ENCODE data around the gene RFX2. TPM values are rescaled to one million over a fixed set of nuclear protein-coding genes. Genes with fewer than 3 reads are reported as not detected.

The RFX2 gene
- total and polyA plus RNA-seq, 7 donors, result 1.2 to 21.2 (median 14.3) TPM

- no peaks in the 10 kb centered on the region for H3K9me3 ChIP-seq
- DNase-seq, result peak; percentile 85
- peak overlapping the region in 1 of 4 donors; percentile 65 for H3K27ac ChIP-seq
- 56 to 60% methylated on average over 29 of the region's 29 CpGs for WGBS, 2 donors
- H3K4me3 ChIP-seq, result no peak overlapping the region
- no peak for TF ChIP-seq POLR2A (IDR thresholded peaks at IDR 0.05)
- TF ChIP-seq CTCF (IDR thresholded peaks at IDR 0.05), result peak; percentile 58 to 67 (median 64)
- no peak for TF ChIP-seq POLR2AphosphoS5 (IDR thresholded peaks at IDR 0.05)
- no peak for TF ChIP-seq EP300 (IDR thresholded peaks at IDR 0.05)
- intact Hi-C loops (cut with DNase I), result loop anchor here (1.0 to 2.0 kb wide), 2 partner anchors 35 to 217 kb away; partner anchors contain the start of gene NRTN
- H3K36me3 ChIP-seq, result peaks cover 0 to 54% (median 11%) of the 10 kb centered on the region in 4 donors
- no peaks in the 10 kb centered on the region for H3K27me3 ChIP-seq
- peaks cover 0 to 7% (median 2%) of the 10 kb centered on the region in 4 donors for H3K4me1 ChIP-seq
Measured at GRCh38 chr19:6021878-6022569, 88.3 kb downstream of the RFX2 start.

GRCh38 chr19:6020972-6021805 is 89.1 kb downstream of the RFX2 start:
- H3K36me3 ChIP-seq, result peaks cover 0 to 46% (median 9%) of the 10 kb centered on the region in 4 donors
- TF ChIP-seq CTCF (IDR thresholded peaks at IDR 0.05) (no peak), POLR2AphosphoS5 (IDR thresholded peaks at IDR 0.05) (no peak), POLR2A (IDR thresholded peaks at IDR 0.05) (no peak), EP300 (IDR thresholded peaks at IDR 0.05) (no peak)
- peak; percentile 50 for DNase-seq
- 43 to 82% methylated on average over 22 of the region's 22 CpGs for WGBS, 2 donors
- no peak overlapping the region for H3K4me3 ChIP-seq
- peaks cover 0 to 7% (median 2%) of the 10 kb centered on the region in 4 donors for H3K4me1 ChIP-seq
- no peaks in the 10 kb centered on the region for H3K27me3 ChIP-seq
- no peaks in the 10 kb centered on the region for H3K9me3 ChIP-seq
- intact Hi-C loops (cut with DNase I), result no loop called here
- no peak overlapping the region for H3K27ac ChIP-seq

- no peaks in the 10 kb centered on the region for H3K27me3 ChIP-seq
- WGBS, 2 donors, result 73 to 78% methylated on average over 20 of the region's 20 CpGs
- intact Hi-C loops (cut with DNase I), result no loop called here
Measured at GRCh38 chr19:6020166-6020882, 90.0 kb downstream of the RFX2 start.

More at GRCh38 chr19:6020166-6020882, 90.0 kb downstream of the RFX2 start:
- no peaks in the 10 kb centered on the region for H3K9me3 ChIP-seq
- peaks cover 0 to 7% (median 2%) of the 10 kb centered on the region in 4 donors for H3K4me1 ChIP-seq
- H3K4me3 ChIP-seq, result no peak overlapping the region
- peak; percentile 38 for DNase-seq
- TF ChIP-seq EP300 (IDR thresholded peaks at IDR 0.05), result no peak
- TF ChIP-seq CTCF (IDR thresholded peaks at IDR 0.05), result no peak
- no peak for TF ChIP-seq POLR2AphosphoS5 (IDR thresholded peaks at IDR 0.05)
- no peak for TF ChIP-seq POLR2A (IDR thresholded peaks at IDR 0.05)
- no peak overlapping the region for H3K27ac ChIP-seq
- peaks cover 0 to 46% (median 9%) of the 10 kb centered on the region in 4 donors for H3K36me3 ChIP-seq
